Stimulated activated CD8-positive, alpha-beta memory T cell treated with anti-CD3 and anti-CD28 coated beads, Interleukin-12 subunit alpha, Interleukin-12 subunit beta, amount 100 ng/mL, for 24 hours (primary cell): ENCODE data around the gene SLC18A3.

Experiments
- DNase-seq: peaks from one replicate; pipeline ENCODE4 v3.0.0-alpha.2; 2020; ENCODE audit errors: extremely low read depth

SLC18A3 gene

GRCh38 chr10:49627644-49628247, 17.6 kb downstream of the SLC18A3 start:
- no peak for DNase-seq

- DNase-seq = no peak
Observed at GRCh38 chr10:49628599-49628998, 18.5 kb downstream of the SLC18A3 start.

DNA sequence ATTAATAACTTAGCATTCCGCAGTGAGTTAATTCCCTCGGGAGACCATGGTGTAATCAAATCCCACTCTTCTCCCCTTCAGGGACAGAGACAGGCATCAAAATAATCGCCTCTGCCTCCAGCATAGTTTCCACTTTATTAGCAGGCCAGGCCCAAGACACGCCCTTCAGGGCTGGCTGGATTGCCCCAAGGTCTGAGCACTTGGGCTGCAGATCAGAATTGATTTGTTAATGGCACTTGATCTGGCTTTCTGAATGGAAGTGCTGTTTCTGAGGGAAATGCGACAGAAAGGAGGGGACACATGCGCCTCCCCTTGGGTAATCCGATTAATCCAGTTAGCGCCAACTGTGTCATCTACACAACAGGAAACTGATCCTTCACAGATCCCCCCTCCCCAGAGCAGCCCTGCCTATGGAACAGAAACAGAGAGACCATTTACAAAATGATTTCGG, 19.3 kb downstream of the SLC18A3 start:
- DNase-seq = no peak

- no peak for DNase-seq
Observed at GRCh38 chr10:49631975-49632374, 21.9 kb downstream of the SLC18A3 start.

DNA sequence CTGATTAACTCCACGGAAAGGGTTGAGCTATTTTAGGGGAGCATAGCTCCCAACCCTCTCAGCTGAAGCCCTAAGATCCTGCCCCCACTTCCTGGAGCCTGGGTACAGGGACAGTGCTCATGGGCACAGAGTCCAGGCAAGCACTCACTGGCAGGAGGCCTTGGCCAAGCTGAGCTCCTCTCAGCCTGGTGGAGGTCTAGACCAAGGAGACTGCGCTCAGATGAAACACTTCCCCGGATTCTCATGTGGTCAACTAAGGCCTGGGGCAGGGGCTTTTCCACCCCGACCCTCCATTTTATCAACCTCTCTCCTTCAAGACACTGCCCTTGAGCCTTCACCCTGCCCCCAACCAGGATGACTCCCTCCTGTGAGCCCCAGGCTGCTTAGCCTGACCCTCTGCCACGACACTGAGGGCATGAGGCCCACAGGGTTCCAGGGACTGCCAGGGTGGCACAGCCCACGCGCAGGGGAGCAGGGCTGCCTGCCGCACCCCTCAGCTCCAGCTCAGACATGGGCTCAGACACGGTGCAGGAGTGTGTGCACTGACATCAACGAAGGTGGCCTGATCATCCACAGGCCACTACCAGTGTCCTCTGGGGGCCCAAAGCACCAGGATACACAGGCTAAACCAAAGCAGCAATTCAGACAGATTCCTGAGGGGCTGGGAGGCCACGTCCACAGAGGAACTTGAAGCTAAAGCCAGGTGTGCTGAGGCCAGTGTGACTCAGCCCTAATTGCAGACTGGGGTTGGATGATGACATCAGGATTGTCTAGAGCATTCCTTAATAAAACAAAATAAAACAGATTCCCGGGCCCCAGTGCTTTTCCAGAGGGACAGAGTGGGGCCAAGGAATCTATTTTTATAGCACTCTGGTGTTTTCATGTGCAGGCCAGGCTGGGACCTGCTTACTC, 22.6 kb downstream of the SLC18A3 start:
- no peak for DNase-seq

DNA sequence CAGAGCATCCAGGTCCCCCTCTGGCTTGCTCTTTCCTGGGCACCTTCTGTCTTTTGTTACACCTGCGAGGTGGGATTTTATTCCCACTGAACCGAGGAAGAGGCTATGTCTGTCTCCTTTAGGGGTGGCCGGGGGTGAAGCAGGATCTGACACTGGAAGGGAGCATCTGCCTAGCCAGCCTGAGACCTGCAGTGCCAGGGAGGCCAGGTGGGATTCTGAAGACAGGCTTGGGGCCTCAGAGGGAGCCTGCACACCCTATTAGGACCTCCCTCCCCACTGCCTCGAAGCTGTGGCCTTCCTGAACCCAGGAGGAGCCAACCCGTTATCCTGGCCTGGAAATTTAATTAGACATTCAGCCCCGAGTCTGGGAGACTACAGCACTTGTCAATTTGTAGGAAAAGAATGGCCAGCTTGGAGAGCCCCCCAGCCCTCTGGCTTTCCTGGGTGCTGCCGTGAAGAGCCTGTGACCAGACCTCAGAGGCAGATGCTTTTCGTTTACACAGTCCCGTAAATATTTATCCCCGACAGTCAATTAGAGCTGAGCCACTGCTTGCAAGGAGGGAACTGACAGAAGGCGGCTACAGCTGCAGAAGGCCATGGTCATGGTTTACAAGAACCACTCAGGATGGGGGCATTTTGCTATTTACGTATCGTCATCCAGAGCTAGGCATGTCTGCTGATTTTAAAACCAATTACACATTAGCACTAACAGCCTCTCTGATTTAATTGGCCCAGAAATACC, 23.4 kb downstream of the SLC18A3 start:
- DNase-seq = no peak

GRCh38 chr10:49634069-49634660, 24.1 kb downstream of the SLC18A3 start:
- no peak for DNase-seq

- no peak for DNase-seq
Observed at GRCh38 chr10:49642311-49642710, 32.2 kb downstream of the SLC18A3 start.

GRCh38 chr10:49643241-49644034, 33.3 kb downstream of the SLC18A3 start:
- DNase-seq = no peak

DNA sequence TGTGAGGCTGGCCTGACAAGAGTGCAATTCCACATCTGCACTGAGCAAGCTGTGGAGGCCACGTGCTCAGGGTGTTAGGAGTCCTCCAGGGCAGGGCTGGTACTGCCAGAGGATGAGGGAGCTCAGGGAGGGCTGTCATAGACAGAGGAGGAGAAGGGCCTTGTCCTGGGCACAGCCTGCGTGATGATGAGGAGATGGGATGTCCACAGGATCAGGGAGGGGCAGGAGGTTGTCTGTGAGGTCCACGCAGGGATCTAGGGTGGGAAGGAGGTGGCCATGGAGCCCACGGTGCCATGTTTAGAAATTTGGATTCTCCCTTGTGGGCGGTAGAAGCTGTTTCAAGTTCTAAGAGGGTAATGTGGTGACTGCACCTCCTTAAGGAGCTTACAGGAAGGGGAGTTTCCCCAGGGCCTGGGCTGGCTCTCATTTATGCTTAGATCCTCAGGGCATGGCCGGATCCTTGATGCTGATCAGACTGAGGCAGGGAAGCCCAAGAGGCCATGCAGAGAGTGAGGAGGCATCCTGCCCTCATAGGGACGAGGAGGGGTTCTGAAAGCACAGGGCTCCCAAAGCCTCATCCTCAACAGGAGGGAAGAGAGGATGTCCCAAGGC, 34.0 kb downstream of the SLC18A3 start:
- no peak for DNase-seq

GRCh38 chr10:49645417-49645816, 35.3 kb downstream of the SLC18A3 start:
- DNase-seq = no peak

DNA sequence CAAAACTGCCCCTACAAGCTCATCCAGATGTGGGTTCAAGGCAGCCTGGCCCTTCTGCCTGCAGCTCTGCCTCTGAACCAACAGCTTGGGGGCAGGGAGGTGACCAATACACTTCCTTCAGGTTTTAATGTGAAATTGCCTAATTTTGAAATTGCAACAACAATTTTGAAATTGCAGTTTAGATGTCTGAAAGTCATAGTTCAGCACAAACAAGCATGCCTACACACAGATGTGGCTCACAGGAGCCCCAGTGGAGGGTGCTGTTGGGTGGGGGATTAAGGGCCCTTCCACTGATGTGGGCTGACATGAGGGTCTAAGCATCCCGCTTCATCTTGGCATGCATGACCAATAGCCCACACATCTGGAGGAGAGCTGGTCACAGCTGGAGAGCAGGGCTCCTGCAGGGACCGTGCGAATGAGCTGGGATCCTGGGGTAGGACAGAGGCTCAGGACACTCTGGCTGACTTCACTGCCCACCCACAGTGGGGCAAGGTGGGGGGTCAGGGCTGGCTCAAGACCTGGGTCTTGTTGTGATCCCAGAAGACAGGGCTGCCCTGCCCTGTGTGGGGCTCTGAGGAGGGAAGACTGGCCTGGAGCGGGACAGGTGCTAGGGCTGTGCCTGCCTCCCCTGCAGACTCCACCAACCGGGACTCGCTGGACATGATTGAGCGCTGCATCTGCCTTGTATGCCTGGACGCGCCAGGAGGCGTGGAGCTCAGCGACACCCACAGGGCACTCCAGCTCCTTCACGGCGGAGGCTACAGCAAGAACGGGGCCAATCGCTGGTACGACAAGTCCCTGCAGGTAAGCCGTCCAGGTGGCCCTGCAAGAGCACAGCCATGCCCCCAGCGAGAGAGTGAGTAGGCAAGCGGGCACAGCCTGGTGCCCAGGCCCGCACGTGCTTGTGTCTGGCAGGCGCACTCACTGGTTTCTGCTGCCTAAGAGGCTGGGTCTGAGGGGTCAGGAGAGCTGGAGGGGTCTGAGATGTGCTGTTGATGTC, 36.1 kb downstream of the SLC18A3 start:
- DNase-seq = no peak

DNA sequence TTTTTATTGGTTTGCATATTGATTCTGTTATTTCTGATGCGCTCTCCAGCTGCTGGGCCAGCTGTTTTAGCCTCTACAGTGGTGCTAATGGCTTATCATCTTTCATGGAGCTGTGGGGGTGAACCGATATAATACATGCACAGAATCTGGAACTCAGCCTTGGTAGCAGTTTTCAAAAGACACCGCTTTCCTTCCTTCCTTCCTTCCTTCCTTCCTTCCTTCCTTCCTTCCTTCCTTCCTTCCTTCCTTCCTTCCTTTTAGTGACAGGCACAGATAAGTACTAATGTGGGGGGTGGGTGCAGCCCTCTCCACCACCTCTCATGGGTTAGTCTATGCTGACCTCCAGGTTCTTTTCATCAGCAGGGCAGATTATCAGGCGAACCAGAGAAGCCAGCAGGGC, 37.4 kb downstream of the SLC18A3 start:
- DNase-seq = no peak

- DNase-seq = no peak
Observed at GRCh38 chr10:49647985-49648795, 38.1 kb downstream of the SLC18A3 start.

GRCh38 chr10:49649294-49649693, 39.2 kb downstream of the SLC18A3 start:
- no peak for DNase-seq

- no peak for DNase-seq
Observed at GRCh38 chr10:49649936-49650723, 40.0 kb downstream of the SLC18A3 start.

GRCh38 chr10:49650724-49651034, 40.6 kb downstream of the SLC18A3 start:
- no peak for DNase-seq
